HEK293 (cell line): Measurements from ENCODE around the gene CFAP46.

Experiments used
- CTCF ChIA-PET: fragments of 350-600 bp; formaldehyde crosslinking; extraction: SDS; loops from one replicate; lab custom pipeline; 2021; ENCODE audit warnings: antibody characterized with exemption; lab: Yijun Ruan, JAX
- POLR2A ChIA-PET: fragments of 300-600 bp; formaldehyde crosslinking; extraction: SDS; loops from one replicate; lab custom pipeline; 2020; ENCODE audit warnings: antibody characterized with exemption, inconsistent platforms; lab: Yijun Ruan, JAX
- H3K27ac ChIP-seq: fragments of 200-500 bp; sonication (Bioruptor generic); 2 replicates; pipeline ENCODE4 v1.5.1; 2014; ENCODE audit warnings: low read depth, low read length, control low read depth, inconsistent platforms; ENCODE audit errors: extremely low read depth
- H3K36me3 ChIP-seq, 2 experiments: fragments of 200-500 bp in 1 of 2; sonication (Bioruptor generic) in 1 of 2; 1 replicate in 1 of 2; 2 replicates in 1 of 2; pipeline ENCODE4 v1.5.1; 2014 to 2017; ENCODE audit warnings: inconsistent platforms in 2 of 2, low read length in 2 of 2; ENCODE audit not compliant: control insufficient read depth in 2 of 2, insufficient read depth in 1 of 2
- H3K4me1 ChIP-seq: fragments of 200-500 bp; sonication (Bioruptor generic); 2 replicates; pipeline ENCODE4 v1.5.1; 2014; ENCODE audit warnings: mild to moderate bottlenecking, low read length, inconsistent platforms; ENCODE audit not compliant: control insufficient read depth, insufficient read depth
- H3K4me3 ChIP-seq: 2 replicates; pipeline ENCODE4 v1.5.1; 2011; ENCODE audit warnings: low read depth, mild to moderate bottlenecking, control low read depth, low read length, moderate library complexity
- H3K9me3 ChIP-seq: fragments of 200-500 bp; sonication (Bioruptor generic); 2 replicates; pipeline ENCODE4 v1.5.1; 2014; ENCODE audit warnings: low read depth, low read length, inconsistent platforms; ENCODE audit not compliant: control insufficient read depth, insufficient read depth
- GLIS2 ChIP-seq: fragments of 450-650 bp; formaldehyde crosslinking; IDR thresholded peaks from 2 replicates; pipeline ENCODE4 v1.5.1; 2016; ENCODE audit warnings: missing biosample characterization, missing genetic modification characterization
- MYNN ChIP-seq: fragments of 450-650 bp; formaldehyde crosslinking; IDR thresholded peaks from 2 replicates; pipeline ENCODE4 v1.5.1; 2016; ENCODE audit warnings: missing biosample characterization, missing genetic modification characterization, borderline replicate concordance
- MZF1 ChIP-seq: fragments of 450-650 bp; formaldehyde crosslinking; IDR thresholded peaks from 2 replicates; pipeline ENCODE4 v1.5.1; 2017; ENCODE audit warnings: missing biosample characterization, missing genetic modification characterization, borderline replicate concordance
- REPIN1 ChIP-seq: fragments of 450-650 bp; formaldehyde crosslinking; IDR thresholded peaks from 2 replicates; pipeline ENCODE4 v1.5.1; 2017; ENCODE audit warnings: missing biosample characterization, missing genetic modification characterization, low read depth
- SCRT1 ChIP-seq: fragments of 450-650 bp; formaldehyde crosslinking; IDR thresholded peaks from 2 replicates; pipeline ENCODE4 v1.5.1; 2016; ENCODE audit warnings: missing biosample characterization, missing genetic modification characterization, borderline replicate concordance
- SP3 ChIP-seq: fragments of 450-650 bp; formaldehyde crosslinking; IDR thresholded peaks from 2 replicates; pipeline ENCODE4 v1.5.1; 2016; ENCODE audit warnings: missing biosample characterization, missing genetic modification characterization
- YY2 ChIP-seq: fragments of 450-650 bp; formaldehyde crosslinking; IDR thresholded peaks from 2 replicates; pipeline ENCODE4 v1.5.1; 2016; ENCODE audit warnings: missing biosample characterization, missing genetic modification characterization
- ZBTB1 ChIP-seq: fragments of 450-650 bp; formaldehyde crosslinking; IDR thresholded peaks from 2 replicates; pipeline ENCODE4 v1.5.1; 2016; ENCODE audit warnings: missing biosample characterization, missing genetic modification characterization
- ZBTB20 ChIP-seq: fragments of 450-650 bp; formaldehyde crosslinking; IDR thresholded peaks from 2 replicates; pipeline ENCODE4 v1.5.1; 2016; ENCODE audit warnings: missing biosample characterization, missing genetic modification characterization
- ZFP3 ChIP-seq: fragments of 450-650 bp; formaldehyde crosslinking; IDR thresholded peaks from 2 replicates; pipeline ENCODE4 v1.5.1; 2016; ENCODE audit warnings: low read depth, missing biosample characterization, missing genetic modification characterization
- ZFP41 ChIP-seq: fragments of 450-650 bp; formaldehyde crosslinking; IDR thresholded peaks from 2 replicates; pipeline ENCODE4 v1.5.1; 2016; ENCODE audit warnings: missing biosample characterization, missing genetic modification characterization, borderline replicate concordance
- ZNF10 ChIP-seq: fragments of 450-650 bp; formaldehyde crosslinking; IDR thresholded peaks from 2 replicates; pipeline ENCODE4 v1.5.1; 2017; ENCODE audit warnings: missing biosample characterization, missing genetic modification characterization
- ZNF19 ChIP-seq: fragments of 450-650 bp; formaldehyde crosslinking; IDR thresholded peaks from 2 replicates; pipeline ENCODE4; 2016; ENCODE audit warnings: missing biosample characterization, missing genetic modification characterization, low read depth
- ZNF266 ChIP-seq: fragments of 450-650 bp; formaldehyde crosslinking; IDR thresholded peaks from 2 replicates; pipeline ENCODE4 v1.5.1; 2016; ENCODE audit warnings: missing biosample characterization, missing genetic modification characterization, low read depth
- ZNF311 ChIP-seq: fragments of 450-650 bp; formaldehyde crosslinking; IDR thresholded peaks from 2 replicates; pipeline ENCODE4 v1.5.1; 2017; ENCODE audit warnings: missing biosample characterization, missing genetic modification characterization, borderline replicate concordance
- ZNF341 ChIP-seq: fragments of 450-650 bp; formaldehyde crosslinking; IDR thresholded peaks from 2 replicates; pipeline ENCODE4; 2016; ENCODE audit warnings: low read depth, missing biosample characterization, missing genetic modification characterization
- ZNF404 ChIP-seq: fragments of 450-650 bp; formaldehyde crosslinking; IDR thresholded peaks from 2 replicates; pipeline ENCODE4 v1.5.1; 2017; ENCODE audit warnings: missing biosample characterization, missing genetic modification characterization
- ZNF549 ChIP-seq: fragments of 450-650 bp; IDR thresholded peaks from 2 replicates; pipeline ENCODE4 v1.5.1; 2018; ENCODE audit warnings: missing biosample characterization, missing genetic modification characterization, mild to moderate bottlenecking, inconsistent platforms, moderate library complexity
- ZNF664 ChIP-seq: fragments of 450-650 bp; formaldehyde crosslinking; IDR thresholded peaks from 2 replicates; pipeline ENCODE4 v1.5.1; 2016; ENCODE audit warnings: missing biosample characterization, missing genetic modification characterization
- ZNF670 ChIP-seq: fragments of 450-650 bp; formaldehyde crosslinking; IDR thresholded peaks from 2 replicates; pipeline ENCODE4 v1.5.1; 2016; ENCODE audit warnings: missing biosample characterization, missing genetic modification characterization, low read depth
- ZNF701 ChIP-seq: fragments of 450-650 bp; formaldehyde crosslinking; IDR thresholded peaks from 2 replicates; pipeline ENCODE4 v1.5.1; 2016; ENCODE audit warnings: missing biosample characterization, missing genetic modification characterization
- ZNF707 ChIP-seq: fragments of 450-650 bp; formaldehyde crosslinking; IDR thresholded peaks from 2 replicates; pipeline ENCODE4 v1.5.1; 2016; ENCODE audit warnings: missing biosample characterization, missing genetic modification characterization
- ZNF76 ChIP-seq: fragments of 450-650 bp; formaldehyde crosslinking; IDR thresholded peaks from 2 replicates; pipeline ENCODE4; 2016; ENCODE audit warnings: low read depth, missing biosample characterization, missing genetic modification characterization, borderline replicate concordance
- ZNF830 ChIP-seq: fragments of 450-650 bp; IDR thresholded peaks from 2 replicates; pipeline ENCODE4 v1.5.0; 2018; ENCODE audit warnings: missing biosample characterization, missing genetic modification characterization, low read depth, mild to moderate bottlenecking, moderate library complexity
- ZNF843 ChIP-seq: fragments of 450-650 bp; formaldehyde crosslinking; IDR thresholded peaks from 2 replicates; pipeline ENCODE4 v1.5.1; 2016; ENCODE audit warnings: missing biosample characterization, missing genetic modification characterization
- ZXDB ChIP-seq: fragments of 450-650 bp; formaldehyde crosslinking; IDR thresholded peaks from 2 replicates; pipeline ENCODE4 v1.5.1; 2016; ENCODE audit warnings: missing biosample characterization, missing genetic modification characterization
- TF ChIP-seq, protein P1 (sequence below): fragments of 450-650 bp; formaldehyde crosslinking; IDR thresholded peaks from 2 replicates; pipeline ENCODE4 v1.5.1; 2016; ENCODE audit warnings: missing biosample characterization, missing genetic modification characterization
- TF ChIP-seq, protein P2 (sequence below): fragments of 450-650 bp; formaldehyde crosslinking; IDR thresholded peaks from 2 replicates; pipeline ENCODE4 v1.5.1; 2016; ENCODE audit warnings: missing biosample characterization, missing genetic modification characterization

CFAP46 gene

DNA sequence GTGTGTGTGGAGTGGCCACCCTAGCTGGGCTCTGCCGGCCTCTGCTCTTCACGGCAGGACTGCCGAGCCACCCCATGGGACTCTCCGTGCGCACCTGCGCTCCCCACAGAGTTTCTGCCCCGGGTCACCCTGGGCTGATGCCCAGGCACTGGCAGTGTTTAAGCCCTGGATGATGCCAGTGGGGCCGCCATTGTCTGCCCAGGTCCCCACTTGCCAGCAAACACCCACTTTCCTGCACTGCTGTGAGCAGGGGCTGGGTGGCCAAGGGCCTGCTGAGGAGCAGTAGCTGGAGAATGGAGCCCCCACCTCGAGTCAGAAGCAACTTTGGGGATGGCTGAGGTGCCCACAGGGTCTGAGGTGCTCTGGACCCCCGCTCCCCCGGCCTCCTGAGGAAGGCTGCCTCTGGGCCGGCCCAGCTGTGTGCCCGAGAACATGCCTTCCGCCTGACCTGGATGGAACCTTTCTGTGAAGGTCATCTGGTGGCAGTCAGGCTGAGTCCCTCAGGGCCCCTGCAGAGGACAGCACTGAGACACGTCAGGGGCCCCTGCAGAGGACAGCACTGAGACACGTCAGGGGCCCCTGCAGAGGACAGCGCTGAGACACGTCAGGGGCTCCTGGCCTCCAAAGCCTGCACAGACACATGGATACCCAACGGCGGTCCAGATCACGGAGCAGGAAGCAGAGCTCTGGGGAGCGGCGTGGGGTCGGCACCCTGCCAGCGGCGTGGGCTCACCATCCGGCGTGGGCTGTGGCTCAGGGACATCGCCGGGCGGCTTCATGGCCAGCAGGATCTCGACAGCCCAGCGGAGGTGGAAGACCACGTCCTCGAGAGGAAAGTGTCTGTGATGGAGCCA lies 62.0 kb downstream of the CFAP46 start:
- CTCF ChIA-PET, result no interaction called here

DNA sequence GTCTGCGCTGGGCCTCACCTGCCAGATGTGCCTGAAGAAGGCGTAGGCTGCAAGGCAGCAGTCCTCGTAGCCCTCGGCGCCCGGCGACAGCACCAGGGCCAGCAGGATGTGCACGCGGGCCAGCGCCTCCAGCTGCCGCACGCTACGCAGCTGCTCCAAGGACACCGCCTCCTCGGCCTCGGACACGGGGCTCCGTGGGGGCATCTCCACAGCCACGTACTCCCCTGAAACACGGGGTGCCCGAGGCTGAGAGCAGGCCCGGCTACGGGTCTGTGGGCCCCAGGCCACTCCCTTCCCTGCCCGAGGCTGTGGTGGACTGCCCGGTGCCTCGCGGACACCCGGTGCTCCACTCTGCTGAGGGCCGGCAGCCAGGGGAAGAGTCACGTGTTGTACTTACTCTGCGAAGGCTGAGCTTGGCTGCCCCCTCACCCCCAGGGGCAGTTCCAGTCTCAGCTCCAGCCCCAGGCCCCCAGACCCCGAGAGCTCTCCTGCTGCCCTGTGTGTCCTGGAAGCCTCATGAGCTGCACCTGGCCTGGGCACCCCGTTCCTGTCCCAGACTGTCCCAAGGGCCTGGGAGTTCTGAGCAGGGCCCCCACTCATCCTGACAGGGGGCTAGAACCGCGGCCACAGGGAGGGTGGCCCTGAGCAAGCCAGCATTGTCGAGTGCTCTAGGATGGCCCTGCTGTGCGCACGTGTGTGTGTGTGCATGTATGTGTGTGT lies 62.8 kb downstream of the CFAP46 start:
- CTCF ChIA-PET, result no interaction called here
- no peak overlapping the region for H3K4me3 ChIP-seq

More for the DNA sequence above, 62.0 kb downstream of the CFAP46 start:
- POLR2A ChIA-PET, result no interaction called here
- Histone ChIP-seq H3K36me3 (no peaks in the 10 kb centered on the region), H3K9me3 (no peaks in the 10 kb centered on the region), H3K4me3 (no peak overlapping the region), H3K27ac (no peak overlapping the region), H3K4me1 (no peaks in the 10 kb centered on the region)
- TF ChIP-seq SP3 (tag by site-specific recombination) (no peak), ZNF10 (tag by site-specific recombination) (no peak), ZBTB1 (tag by site-specific recombination) (no peak), ZNF404 (tag by site-specific recombination) (no peak), GLIS2 (no peak), SCRT1 (tag by site-specific recombination) (no peak), ZFP41 (tag by site-specific recombination) (no peak)

DNA sequence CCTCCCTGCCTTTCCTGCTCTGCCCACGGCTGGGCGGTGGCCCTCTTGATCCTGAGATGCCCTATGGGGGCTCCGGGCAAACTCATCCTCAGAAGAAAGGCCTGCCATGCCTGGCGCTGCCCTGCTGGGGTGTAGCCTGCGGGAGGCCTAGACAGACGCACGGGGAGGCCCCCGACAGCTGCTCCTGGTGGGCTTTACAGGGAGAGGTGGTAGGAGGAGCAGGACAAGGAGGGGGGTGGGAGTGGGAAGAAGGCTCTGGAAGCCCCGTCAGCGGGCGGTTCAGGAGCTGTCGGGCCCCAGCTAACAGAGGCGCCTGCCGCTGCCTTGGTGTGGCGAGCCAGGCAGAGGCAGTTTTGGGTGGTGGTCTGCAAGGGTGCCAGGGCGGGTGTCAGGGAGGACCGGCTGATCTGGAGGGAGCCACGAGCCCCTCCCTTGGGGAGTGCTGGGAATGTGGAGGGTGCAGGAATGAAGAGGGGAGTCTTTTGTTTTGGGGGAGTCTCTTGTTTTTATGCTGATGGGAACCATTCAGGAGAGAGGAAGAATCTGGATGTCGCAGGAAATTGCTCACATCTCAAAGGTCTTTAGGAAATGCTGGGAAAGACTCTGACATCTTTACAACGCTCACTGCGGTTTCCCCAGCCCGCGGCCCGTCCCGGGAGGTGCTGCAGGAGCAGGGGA lies 63.5 kb downstream of the CFAP46 start:
- CTCF ChIA-PET, result no interaction called here
- POLR2A ChIA-PET, result no interaction called here
- H3K4me1 ChIP-seq, result no peaks in the 10 kb centered on the region
- no peaks in the 10 kb centered on the region for H3K9me3 ChIP-seq
- H3K27ac ChIP-seq, result no peak overlapping the region
- H3K36me3 ChIP-seq, result no peaks in the 10 kb centered on the region
- H3K4me3 ChIP-seq, result no peak overlapping the region
- no peak for TF ChIP-seq REPIN1 (tag by site-specific recombination)
- TF ChIP-seq ZFP3 (tag by site-specific recombination), result no peak
- no peak for TF ChIP-seq ZNF549 (tag by site-specific recombination)
- no peak for TF ChIP-seq ZNF670 (tag by site-specific recombination)
- no peak for TF ChIP-seq ZNF19
- TF ChIP-seq MZF1 (tag by site-specific recombination), result no peak
- no peak for TF ChIP-seq ZNF76 (tag by site-specific recombination)
- TF ChIP-seq YY2, result no peak
- TF ChIP-seq ZNF707 (tag by site-specific recombination), result no peak
- TF ChIP-seq ZNF701 (tag by site-specific recombination), result no peak
- no peak for TF ChIP-seq ZBTB20
- TF ChIP-seq, protein P1, sequence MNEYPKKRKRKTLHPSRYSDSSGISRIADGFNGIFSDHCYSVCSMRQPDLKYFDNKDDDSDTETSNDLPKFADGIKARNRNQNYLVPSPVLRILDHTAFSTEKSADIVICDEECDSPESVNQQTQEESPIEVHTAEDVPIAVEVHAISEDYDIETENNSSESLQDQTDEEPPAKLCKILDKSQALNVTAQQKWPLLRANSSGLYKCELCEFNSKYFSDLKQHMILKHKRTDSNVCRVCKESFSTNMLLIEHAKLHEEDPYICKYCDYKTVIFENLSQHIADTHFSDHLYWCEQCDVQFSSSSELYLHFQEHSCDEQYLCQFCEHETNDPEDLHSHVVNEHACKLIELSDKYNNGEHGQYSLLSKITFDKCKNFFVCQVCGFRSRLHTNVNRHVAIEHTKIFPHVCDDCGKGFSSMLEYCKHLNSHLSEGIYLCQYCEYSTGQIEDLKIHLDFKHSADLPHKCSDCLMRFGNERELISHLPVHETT, result no peak
- no peak for TF ChIP-seq ZNF843
- TF ChIP-seq MYNN (tag by site-specific recombination), result no peak

More for the DNA sequence above, 62.8 kb downstream of the CFAP46 start:
- no peak overlapping the region for H3K27ac ChIP-seq
- no peaks in the 10 kb centered on the region for H3K36me3 ChIP-seq
- no peak for TF ChIP-seq ZNF341 (tag by site-specific recombination)
- TF ChIP-seq ZXDB (tag by site-specific recombination), result no peak
- no peak for TF ChIP-seq ZNF311 (tag by site-specific recombination)
- no peak for TF ChIP-seq ZFP3 (tag by site-specific recombination)
- TF ChIP-seq ZNF664, result no peak
- TF ChIP-seq ZNF830 (tag by site-specific recombination), result no peak
- TF ChIP-seq YY2, result no peak
- no peak for TF ChIP-seq ZNF266
- TF ChIP-seq, protein P2, sequence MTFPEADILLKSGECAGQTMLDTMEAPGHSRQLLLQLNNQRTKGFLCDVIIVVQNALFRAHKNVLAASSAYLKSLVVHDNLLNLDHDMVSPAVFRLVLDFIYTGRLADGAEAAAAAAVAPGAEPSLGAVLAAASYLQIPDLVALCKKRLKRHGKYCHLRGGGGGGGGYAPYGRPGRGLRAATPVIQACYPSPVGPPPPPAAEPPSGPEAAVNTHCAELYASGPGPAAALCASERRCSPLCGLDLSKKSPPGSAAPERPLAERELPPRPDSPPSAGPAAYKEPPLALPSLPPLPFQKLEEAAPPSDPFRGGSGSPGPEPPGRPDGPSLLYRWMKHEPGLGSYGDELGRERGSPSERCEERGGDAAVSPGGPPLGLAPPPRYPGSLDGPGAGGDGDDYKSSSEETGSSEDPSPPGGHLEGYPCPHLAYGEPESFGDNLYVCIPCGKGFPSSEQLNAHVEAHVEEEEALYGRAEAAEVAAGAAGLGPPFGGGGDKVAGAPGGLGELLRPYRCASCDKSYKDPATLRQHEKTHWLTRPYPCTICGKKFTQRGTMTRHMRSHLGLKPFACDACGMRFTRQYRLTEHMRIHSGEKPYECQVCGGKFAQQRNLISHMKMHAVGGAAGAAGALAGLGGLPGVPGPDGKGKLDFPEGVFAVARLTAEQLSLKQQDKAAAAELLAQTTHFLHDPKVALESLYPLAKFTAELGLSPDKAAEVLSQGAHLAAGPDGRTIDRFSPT (tag by site-specific recombination), result no peak
- H3K4me1 ChIP-seq, result no peaks in the 10 kb centered on the region
- H3K9me3 ChIP-seq, result no peaks in the 10 kb centered on the region
- POLR2A ChIA-PET, result no interaction called here
